Measurements from ENCODE around the gene HOXA4. TPM values are rescaled to one million over a fixed set of nuclear protein-coding genes. Genes with fewer than 3 reads are reported as not detected.

The HOXA4 gene
- total RNA-seq, 1 donor from 2014 or later: 14.6 TPM

DNA sequence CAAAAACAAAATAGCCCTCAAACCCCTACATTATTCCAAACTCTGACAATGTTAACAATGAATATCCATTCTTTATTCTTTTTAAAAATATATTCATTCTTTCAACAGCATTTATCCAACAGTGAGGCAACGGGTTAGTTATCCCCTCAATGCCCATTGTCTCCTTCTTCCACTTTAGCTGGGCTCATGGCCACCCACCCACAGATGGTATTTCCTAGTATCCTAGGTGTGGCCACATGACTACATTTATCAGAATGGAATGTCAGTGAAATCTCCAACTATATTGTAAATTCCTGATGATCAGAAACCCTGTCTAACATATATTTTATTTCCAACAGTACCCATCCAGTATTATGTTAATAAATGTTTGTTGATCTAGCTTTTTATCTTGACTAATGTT is 48.4 kb downstream of the HOXA4 start:
- DNase-seq (ENCODE audit: low read depth): no peak
- H3K4me3 ChIP-seq (ENCODE audit: low read depth, low read length): no peak overlapping the region
- TF ChIP-seq, protein P1, sequence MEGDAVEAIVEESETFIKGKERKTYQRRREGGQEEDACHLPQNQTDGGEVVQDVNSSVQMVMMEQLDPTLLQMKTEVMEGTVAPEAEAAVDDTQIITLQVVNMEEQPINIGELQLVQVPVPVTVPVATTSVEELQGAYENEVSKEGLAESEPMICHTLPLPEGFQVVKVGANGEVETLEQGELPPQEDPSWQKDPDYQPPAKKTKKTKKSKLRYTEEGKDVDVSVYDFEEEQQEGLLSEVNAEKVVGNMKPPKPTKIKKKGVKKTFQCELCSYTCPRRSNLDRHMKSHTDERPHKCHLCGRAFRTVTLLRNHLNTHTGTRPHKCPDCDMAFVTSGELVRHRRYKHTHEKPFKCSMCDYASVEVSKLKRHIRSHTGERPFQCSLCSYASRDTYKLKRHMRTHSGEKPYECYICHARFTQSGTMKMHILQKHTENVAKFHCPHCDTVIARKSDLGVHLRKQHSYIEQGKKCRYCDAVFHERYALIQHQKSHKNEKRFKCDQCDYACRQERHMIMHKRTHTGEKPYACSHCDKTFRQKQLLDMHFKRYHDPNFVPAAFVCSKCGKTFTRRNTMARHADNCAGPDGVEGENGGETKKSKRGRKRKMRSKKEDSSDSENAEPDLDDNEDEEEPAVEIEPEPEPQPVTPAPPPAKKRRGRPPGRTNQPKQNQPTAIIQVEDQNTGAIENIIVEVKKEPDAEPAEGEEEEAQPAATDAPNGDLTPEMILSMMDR (conservative IDR thresholded peaks at IDR 0.05; ENCODE audit: low read depth, low read length): no peak

DNA sequence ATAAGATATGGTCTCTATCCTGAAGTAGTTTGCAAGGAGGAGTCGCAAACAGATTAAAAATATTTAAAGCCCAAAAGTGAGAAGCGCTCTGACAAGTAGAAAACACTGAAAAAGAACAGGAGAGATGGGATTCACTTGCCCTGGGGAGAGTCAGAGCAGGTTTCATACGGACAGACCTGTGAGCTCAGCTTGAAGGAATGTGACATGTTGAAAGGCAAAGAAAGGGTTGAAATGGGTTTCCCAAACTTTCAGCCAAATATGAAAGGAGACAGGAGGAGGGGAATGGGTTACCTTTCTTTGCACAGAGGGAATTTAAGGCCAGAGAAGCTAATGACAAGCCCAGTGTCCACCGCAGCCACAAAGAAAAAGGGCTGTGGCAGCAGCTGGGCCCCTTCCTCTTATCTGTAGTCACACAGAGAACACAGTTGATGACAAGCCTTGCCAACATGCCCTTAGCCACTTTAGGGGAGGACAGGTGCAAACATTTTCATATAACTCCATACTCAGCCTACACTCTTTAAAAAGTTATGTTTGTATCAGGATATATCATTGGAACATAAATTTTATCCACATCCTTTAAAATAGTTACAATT is 49.6 kb downstream of the HOXA4 start:
- no peak overlapping the region for H3K4me3 ChIP-seq (ENCODE audit: low read depth, low read length)
- DNase-seq (ENCODE audit: low read depth): no peak

DNA sequence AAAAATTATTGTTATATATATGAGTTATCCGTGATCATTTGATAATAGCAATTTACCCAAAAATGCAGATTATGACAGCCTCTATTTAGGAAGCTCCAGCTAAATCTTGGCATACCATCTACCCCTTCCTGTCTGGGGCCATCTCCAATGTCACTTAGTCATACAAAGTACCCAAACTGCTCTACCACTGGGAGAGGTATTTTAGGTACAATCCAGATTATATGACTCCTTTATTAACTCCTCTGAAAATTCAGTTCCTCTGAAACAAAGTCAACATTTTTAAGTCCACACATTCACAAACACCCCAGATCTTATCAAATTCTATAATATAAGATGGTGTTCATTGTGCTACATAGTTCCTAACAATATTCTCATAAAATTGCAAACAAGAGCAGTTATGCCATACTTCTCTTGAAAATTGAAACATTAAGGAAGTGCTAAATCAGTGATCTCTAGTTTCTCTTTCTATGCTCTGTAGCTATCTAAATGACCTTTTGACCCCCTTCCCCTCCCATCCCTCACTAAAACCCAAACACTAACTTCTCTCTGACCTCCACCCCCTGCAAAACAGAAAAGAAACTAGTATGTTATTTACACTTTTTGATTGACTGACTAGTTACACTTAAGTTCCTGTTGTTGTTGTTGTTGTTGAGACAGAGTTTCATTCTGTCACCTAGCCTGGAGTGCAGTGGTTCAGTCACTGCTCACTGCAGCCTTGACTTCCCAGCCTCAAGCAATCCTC is 51.2 kb downstream of the HOXA4 start:
- TF ChIP-seq, protein P1 (conservative IDR thresholded peaks at IDR 0.05; ENCODE audit: low read depth, low read length): no peak
- DNase-seq (ENCODE audit: low read depth): no peak
- no peak overlapping the region for H3K4me3 ChIP-seq (ENCODE audit: low read depth, low read length)

More for the DNA sequence above, 49.6 kb downstream of the HOXA4 start:
- TF ChIP-seq, protein P1 (conservative IDR thresholded peaks at IDR 0.05; ENCODE audit: low read depth, low read length): no peak

DNA sequence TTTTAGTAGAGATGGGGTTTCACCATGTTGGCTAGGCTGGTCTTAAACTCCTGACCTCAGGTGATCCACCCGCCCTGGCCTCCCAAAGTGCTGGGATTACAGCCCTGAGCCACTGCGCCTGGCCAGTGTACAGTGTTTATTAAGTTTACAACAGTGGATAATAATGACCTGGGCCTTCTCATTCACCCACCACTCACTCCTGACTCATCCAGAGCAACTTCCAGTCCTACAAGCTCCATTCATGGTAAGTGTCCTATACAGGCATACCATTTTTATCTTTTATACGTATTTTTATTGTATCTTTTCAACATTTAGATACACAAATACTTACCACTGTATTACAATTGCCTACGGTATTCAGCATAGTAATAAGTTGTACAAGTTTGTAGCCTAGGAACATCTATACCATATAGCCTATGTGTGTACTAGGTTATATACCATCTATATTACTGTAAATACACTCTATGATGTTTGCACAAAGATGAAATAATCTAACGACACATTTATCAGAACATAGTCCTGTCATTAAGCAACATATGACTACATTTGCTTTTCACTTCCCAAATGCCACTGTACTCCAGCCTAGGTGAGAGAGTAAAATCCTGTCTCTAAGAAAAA is 51.8 kb downstream of the HOXA4 start:
- H3K4me3 ChIP-seq (ENCODE audit: low read depth, low read length): no peak overlapping the region
- DNase-seq (ENCODE audit: low read depth): no peak
- TF ChIP-seq, protein P1 (conservative IDR thresholded peaks at IDR 0.05; ENCODE audit: low read depth, low read length): no peak

Other genes with a start within 250 kb of the HOXA4 start
- gene HOXA1, start 34.8 kb downstream of the HOXA4 start, total RNA-seq: 5.7 and 7.1 TPM in 2 replicates
- 0.69 and 2.0 TPM in 2 replicates for gene HOXA2, start 28.1 kb downstream of the HOXA4 start, total RNA-seq
- 20.1 and 47.6 TPM in 2 replicates for gene HOXA5, start 12.9 kb upstream of the HOXA4 start, total RNA-seq
- 5.7 and 11.8 TPM in 2 replicates for gene HOXA6, start 17.0 kb upstream of the HOXA4 start, total RNA-seq
- 14.4 and 33.2 TPM in 2 replicates for gene HOXA3, start 21.8 kb upstream of the HOXA4 start, total RNA-seq
- 21.4 and 27.9 TPM in 2 replicates for gene HOXA7, start 25.9 kb upstream of the HOXA4 start, total RNA-seq
- gene HOXA9, start 34.8 kb upstream of the HOXA4 start, total RNA-seq: 82.4 and 104 TPM in 2 replicates
- 36.7 and 51.7 TPM in 2 replicates for gene HOXA10, start 43.6 kb upstream of the HOXA4 start, total RNA-seq
- gene HOXA11, start 54.5 kb upstream of the HOXA4 start, total RNA-seq: 10.7 and 12.5 TPM in 2 replicates
- not detected in 2 replicates for gene HOXA13, start 69.3 kb upstream of the HOXA4 start, total RNA-seq
- not detected in 2 replicates for gene EVX1, start 112.0 kb upstream of the HOXA4 start, total RNA-seq

All from epithelial cell of proximal tubule (primary cell).